WTC11 (cell line): Measurements from ENCODE around the gene AIF1. TPM values are rescaled to one million over a fixed set of nuclear protein-coding genes. Genes with fewer than 3 reads are reported as not detected.
A peak's percentile ranks its signal among the peaks of the same experiment; 100 is the strongest.

Source experiments
- ATAC-seq: fragments of 200-7000 bp; cut with Tn5 transposase; 2 replicates; pipeline ENCODE4 v1.10.0; 2021; ENCODE audit warnings: mild to moderate bottlenecking, moderate library complexity
- CTCF ChIA-PET: fragments of 300-600 bp; sonication (Branson Sonifier 250); formaldehyde crosslinking; loops from one replicate; lab custom pipeline; 2021; ENCODE audit warnings: antibody characterized with exemption; lab: Charles Lee
- POLR2A ChIA-PET: fragments of 350-600 bp; sonication (Branson Sonifier 250); formaldehyde crosslinking; loops from one replicate; lab custom pipeline; 2021; ENCODE audit warnings: antibody characterized with exemption; lab: Charles Lee
- DNase-seq: peaks from one replicate; pipeline ENCODE4 v3.0.0; 2021; ENCODE audit warnings: low spot score
- H3K27ac Mint-ChIP-seq: 2 replicates; pipeline ENCODE4 v1.8.0; 2021; ENCODE audit warnings: mixed read lengths
- H3K27me3 Mint-ChIP-seq: 2 replicates; pipeline ENCODE4 v1.8.0; 2021; ENCODE audit warnings: low read depth, mild to moderate bottlenecking, moderate library complexity, mixed read lengths
- H3K36me3 Mint-ChIP-seq: 2 replicates; pipeline ENCODE4 v1.8.0; 2021; ENCODE audit warnings: mixed read lengths
- H3K4me1 Mint-ChIP-seq: 2 replicates; pipeline ENCODE4 v1.8.0; 2022; ENCODE audit warnings: mixed read lengths
- H3K4me3 Mint-ChIP-seq: 2 replicates; pipeline ENCODE4 v1.8.0; 2021; ENCODE audit warnings: mild to moderate bottlenecking, moderate library complexity, mixed read lengths
- H3K9me3 Mint-ChIP-seq: 2 replicates; pipeline ENCODE4 v1.8.0; 2021; ENCODE audit warnings: mixed read lengths
- AFF4 ChIP-seq: sonication (generic); formaldehyde crosslinking; IDR thresholded peaks from 2 replicates; pipeline ENCODE4 v1.8.1; 2023; ENCODE audit warnings: mild to moderate bottlenecking, missing genetic modification reagents, borderline replicate concordance
- ARID4B ChIP-seq: sonication (generic); formaldehyde crosslinking; IDR thresholded peaks from 2 replicates; pipeline ENCODE4 v1.8.0; 2023; ENCODE audit warnings: missing genetic modification reagents, mild to moderate bottlenecking, borderline replicate concordance
- ATF1 ChIP-seq: sonication (generic); formaldehyde crosslinking; IDR thresholded peaks from 2 replicates; pipeline ENCODE4 v1.8.1; 2023; ENCODE audit warnings: mild to moderate bottlenecking, moderate library complexity, missing genetic modification reagents
- ATF2 ChIP-seq: sonication (generic); formaldehyde crosslinking; IDR thresholded peaks from 2 replicates; pipeline ENCODE4 v1.8.1; 2022; ENCODE audit warnings: low read depth, missing genetic modification reagents, borderline replicate concordance
- GRHL2 ChIP-seq: fragments of 250-450 bp; sonication (Bioruptor Pico); IDR thresholded peaks from 2 replicates; pipeline ENCODE4 v1.8.0; 2022; ENCODE audit warnings: mild to moderate bottlenecking, moderate library complexity; ENCODE audit not compliant: insufficient replicate concordance, severe bottlenecking
- HMGA2 ChIP-seq: fragments of 250-450 bp; sonication (Bioruptor Pico); IDR thresholded peaks from 2 replicates; pipeline ENCODE4 v1.4.0; 2021; ENCODE audit warnings: mild to moderate bottlenecking, moderate library complexity
- RORB ChIP-seq: fragments of 250-450 bp; sonication (Bioruptor Pico); IDR thresholded peaks from 2 replicates; pipeline ENCODE4 v1.9.0; 2021; ENCODE audit warnings: mild to moderate bottlenecking
- STAT6 ChIP-seq: sonication (generic); formaldehyde crosslinking; conservative IDR thresholded peaks from 2 replicates; pipeline ENCODE4 v1.8.1; 2023; ENCODE audit warnings: mild to moderate bottlenecking, low read depth, missing genetic modification reagents, moderate library complexity
- TEAD1 ChIP-seq: sonication (generic); formaldehyde crosslinking; IDR thresholded peaks from 2 replicates; pipeline ENCODE4 v1.8.0; 2022; ENCODE audit warnings: mild to moderate bottlenecking, missing genetic modification reagents
- TEAD4 ChIP-seq: sonication (generic); formaldehyde crosslinking; IDR thresholded peaks from 2 replicates; pipeline ENCODE4 v1.8.0; 2022; ENCODE audit warnings: mild to moderate bottlenecking, missing genetic modification reagents
- USF2 ChIP-seq: sonication (generic); formaldehyde crosslinking; IDR thresholded peaks from 2 replicates; pipeline ENCODE4 v1.8.1; 2023; ENCODE audit warnings: mild to moderate bottlenecking, missing genetic modification reagents, moderate library complexity
- ZMAT4 ChIP-seq: fragments of 250-450 bp; sonication (Bioruptor Pico); IDR thresholded peaks from 2 replicates; pipeline ENCODE4 v1.9.0; 2021; ENCODE audit warnings: mild to moderate bottlenecking
- ZNF121 ChIP-seq: sonication (generic); formaldehyde crosslinking; IDR thresholded peaks from 2 replicates; pipeline ENCODE4 v1.8.0; 2023; ENCODE audit warnings: missing genetic modification reagents
- ZNF281 ChIP-seq: sonication (generic); formaldehyde crosslinking; IDR thresholded peaks from 2 replicates; pipeline ENCODE4 v1.8.0; 2023; ENCODE audit warnings: mild to moderate bottlenecking, missing genetic modification reagents
- ZNF425 ChIP-seq: fragments of 250-450 bp; sonication (Bioruptor Pico); conservative IDR thresholded peaks from 2 replicates; pipeline ENCODE4 v1.9.0; 2021; ENCODE audit warnings: mild to moderate bottlenecking
- total RNA-seq: library from RNA; stranded (reverse); gene quantifications from 3 replicates; pipeline ENCODE4 v1.2.3, GENCODE V29; 2021

AIF1 gene
- total RNA-seq, 1 experiment from 2014 or later: 5.4 TPM

- POLR2A ChIA-PET: interaction anchor here (0.5 to 1.5 kb wide), 3 partner anchors 27 to 491 kb away, joined by 3 to 4 read pairs (median 3); no protein-coding TSS in a partner anchor
- H3K36me3 Mint-ChIP-seq: peaks cover 39% of the 10 kb centered on the region
- peaks cover 42% of the 10 kb centered on the region for H3K4me1 Mint-ChIP-seq
- CTCF ChIA-PET: interaction anchor here (0.7 to 1.1 kb wide), 2 partner anchors 65 to 107 kb away, joined by 4 to 6 read pairs; no protein-coding TSS in a partner anchor
- no peak for ATAC-seq
- DNase-seq: no peak
- no peaks in the 10 kb centered on the region for H3K27me3 Mint-ChIP-seq
- H3K9me3 Mint-ChIP-seq: no peaks in the 10 kb centered on the region
- peak overlapping the region; percentile 91 for H3K4me3 Mint-ChIP-seq
- H3K27ac Mint-ChIP-seq: peak overlapping the region; percentile 84
- TF ChIP-seq USF2 (CRISPR knock-in tag): no peak
- no peak for TF ChIP-seq GRHL2 (CRISPR knock-in tag)
- no peak for TF ChIP-seq ZNF281 (CRISPR knock-in tag)
- TF ChIP-seq ARID4B (CRISPR knock-in tag): no peak
- TF ChIP-seq TEAD4 (CRISPR knock-in tag): no peak
- no peak for TF ChIP-seq RORB
- TF ChIP-seq ATF2 (CRISPR knock-in tag): no peak
- no peak for TF ChIP-seq STAT6 (CRISPR knock-in tag)
- TF ChIP-seq ZNF425: no peak
- TF ChIP-seq HMGA2 (CRISPR knock-in tag): no peak
- no peak for TF ChIP-seq TEAD1
- TF ChIP-seq ZNF121 (CRISPR knock-in tag): no peak
- TF ChIP-seq ATF1 (CRISPR knock-in tag): no peak
- no peak for TF ChIP-seq AFF4 (CRISPR knock-in tag)
- TF ChIP-seq ZMAT4 (CRISPR knock-in tag): no peak
Measured at GRCh38 chr6:31663126-31663960, 48.3 kb downstream of the AIF1 start.
